ENCODE results near the gene ABCC12.
"Not testable (repeated sequence)": the region's sequence is repeated elsewhere in the genome, so short reads cannot be mapped to it uniquely, and the experiment has no call there.

The ABCC12 gene

DNA sequence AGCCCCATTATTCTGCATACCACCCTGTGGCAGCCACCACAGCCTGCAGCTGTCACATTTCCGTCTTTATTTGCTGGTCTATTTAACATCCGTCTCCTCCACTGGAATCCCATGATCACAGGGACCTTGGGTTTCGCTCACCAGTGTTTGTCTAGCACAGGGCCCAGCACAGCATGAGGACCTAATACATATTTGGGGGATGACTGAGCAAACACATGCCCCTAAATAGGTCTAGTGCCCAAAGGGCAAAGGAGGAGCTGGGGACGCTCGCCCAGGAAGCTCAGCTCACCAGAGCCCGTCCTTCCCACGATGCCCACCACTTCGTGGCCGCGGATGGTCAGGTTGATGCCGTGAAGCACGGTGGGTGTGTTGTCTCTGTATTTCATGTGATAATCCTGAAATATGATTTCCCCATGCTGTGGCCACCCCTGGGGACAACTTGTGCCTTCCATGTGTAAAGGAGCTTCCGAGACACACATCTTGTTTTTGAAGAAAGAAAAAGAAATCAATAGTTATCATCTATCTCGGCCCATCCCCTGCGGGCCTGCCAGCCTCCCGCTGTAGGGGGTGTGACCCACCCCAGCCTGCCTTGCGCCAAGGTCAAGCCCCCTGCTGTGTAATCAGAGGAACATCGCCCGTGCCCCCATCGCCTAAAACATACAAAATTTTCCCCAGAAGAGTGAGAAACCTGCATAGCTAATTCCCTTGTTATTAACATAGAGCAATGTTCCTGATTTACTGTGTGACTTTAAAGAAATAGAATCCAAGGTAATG lies 21.0 kb upstream of the ABCC12 start:
- Mint-ChIP-seq H3K36me3 (ENCODE audit: low read depth) (no peaks in the 10 kb centered on the region), H3K27me3 (ENCODE audit: low read depth) (peaks cover 8% of the 10 kb centered on the region), H3K4me1 (ENCODE audit: low read depth) (no peaks in the 10 kb centered on the region), H3K27ac (no peak overlapping the region), H3K4me3 (no peak overlapping the region), H3K9me3 (no peaks in the 10 kb centered on the region)

DNA sequence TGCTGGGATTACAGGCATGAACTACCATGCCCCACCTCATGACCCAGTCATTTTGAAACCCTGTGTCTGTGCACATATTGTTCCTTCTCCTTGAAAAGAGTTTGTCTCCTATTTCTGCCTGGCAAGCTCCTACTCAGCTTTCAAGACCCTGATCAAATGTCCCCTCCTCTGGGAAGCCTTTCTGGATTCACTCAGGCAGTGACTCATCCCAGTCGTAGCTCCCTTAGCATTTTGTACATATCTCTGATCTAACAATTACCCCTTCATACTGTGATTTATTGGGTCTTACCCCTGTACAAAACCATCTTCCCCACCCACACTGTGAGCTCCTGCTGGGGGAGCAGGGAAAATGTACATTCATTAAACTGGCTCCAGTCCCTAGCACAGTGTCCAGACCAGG lies 18.1 kb upstream of the ABCC12 start:
- Mint-ChIP-seq H3K36me3 (ENCODE audit: low read depth) (no peaks in the 10 kb centered on the region), H3K27ac (no peak overlapping the region), H3K9me3 (no peaks in the 10 kb centered on the region), H3K4me1 (ENCODE audit: low read depth) (no peaks in the 10 kb centered on the region), H3K4me3 (no peak overlapping the region), H3K27me3 (ENCODE audit: low read depth) (peaks cover 8% of the 10 kb centered on the region)

DNA sequence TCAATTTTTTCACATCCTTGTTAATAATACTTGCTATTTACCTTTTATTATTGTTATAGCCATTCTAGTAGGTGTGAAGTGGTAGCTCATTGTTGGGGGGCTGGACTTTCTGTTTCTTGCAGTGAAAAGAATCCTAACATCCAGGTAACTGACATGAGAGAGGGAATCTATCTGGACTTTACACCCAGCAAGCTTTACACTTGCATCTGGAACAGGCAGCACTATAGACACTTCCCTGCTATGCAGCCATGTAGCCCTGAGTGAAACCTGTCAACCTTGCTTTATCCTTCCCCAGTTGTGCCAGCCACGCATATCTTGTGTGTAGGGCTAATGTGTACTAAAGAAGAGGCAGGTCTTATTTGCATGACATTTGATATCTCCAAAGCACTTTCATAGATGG lies 16.9 kb upstream of the ABCC12 start:
- Mint-ChIP-seq H3K4me1 (ENCODE audit: low read depth) (no peaks in the 10 kb centered on the region), H3K36me3 (ENCODE audit: low read depth) (no peaks in the 10 kb centered on the region), H3K27ac (no peak overlapping the region), H3K27me3 (ENCODE audit: low read depth) (peaks cover 8% of the 10 kb centered on the region), H3K9me3 (no peaks in the 10 kb centered on the region), H3K4me3 (no peak overlapping the region)

DNA sequence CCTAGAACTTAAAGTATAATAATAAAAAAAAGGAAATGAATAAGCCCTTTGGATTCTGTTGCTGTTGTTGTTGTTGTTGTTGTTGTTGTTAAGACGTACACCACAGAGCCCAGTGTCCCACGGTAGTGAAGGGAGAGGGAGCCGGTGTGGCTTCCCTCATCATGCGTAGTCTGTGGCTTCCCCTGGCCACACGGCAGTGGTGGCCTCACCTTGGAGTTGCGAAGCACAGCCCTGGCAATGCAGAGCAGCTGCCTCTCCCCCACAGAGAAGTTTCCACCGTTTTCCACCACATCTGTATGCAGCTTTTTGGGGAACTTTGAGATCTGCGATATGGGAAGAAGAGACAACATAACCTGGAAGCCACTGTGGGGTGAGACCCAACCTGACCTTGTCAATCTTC lies 14.1 kb upstream of the ABCC12 start:
- H3K9me3 Mint-ChIP-seq, result no peaks in the 10 kb centered on the region
- no peaks in the 10 kb centered on the region for H3K36me3 Mint-ChIP-seq (ENCODE audit: low read depth)
- H3K4me1 Mint-ChIP-seq (ENCODE audit: low read depth), result peaks cover 8% of the 10 kb centered on the region
- H3K27me3 Mint-ChIP-seq (ENCODE audit: low read depth), result no peaks in the 10 kb centered on the region
- H3K4me3 Mint-ChIP-seq, result no peak overlapping the region
- H3K27ac Mint-ChIP-seq, result no peak overlapping the region

DNA sequence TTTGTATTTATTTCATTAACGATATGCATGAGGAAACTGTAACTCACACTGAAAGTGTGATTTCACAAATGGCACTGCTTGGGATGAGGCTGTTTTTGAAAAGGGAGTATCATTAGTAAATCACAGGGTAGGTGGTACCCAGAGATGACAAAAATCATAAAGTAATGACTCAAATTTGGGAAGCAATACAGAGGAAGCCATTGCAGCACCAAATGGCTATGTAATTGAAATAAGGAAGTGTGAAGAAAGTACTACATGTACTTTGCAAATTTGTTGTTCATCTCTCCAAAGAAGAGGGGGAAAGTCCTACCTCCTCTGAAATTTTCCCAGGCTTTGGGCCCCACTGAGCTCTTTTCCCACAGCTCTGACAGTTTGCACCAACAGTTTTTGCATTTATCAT lies 12.3 kb upstream of the ABCC12 start:
- Mint-ChIP-seq H3K4me1 (ENCODE audit: low read depth) (peaks cover 10% of the 10 kb centered on the region), H3K36me3 (ENCODE audit: low read depth) (no peaks in the 10 kb centered on the region), H3K27me3 (ENCODE audit: low read depth) (no peaks in the 10 kb centered on the region), H3K27ac (no peak overlapping the region), H3K9me3 (no peaks in the 10 kb centered on the region), H3K4me3 (no peak overlapping the region)

DNA sequence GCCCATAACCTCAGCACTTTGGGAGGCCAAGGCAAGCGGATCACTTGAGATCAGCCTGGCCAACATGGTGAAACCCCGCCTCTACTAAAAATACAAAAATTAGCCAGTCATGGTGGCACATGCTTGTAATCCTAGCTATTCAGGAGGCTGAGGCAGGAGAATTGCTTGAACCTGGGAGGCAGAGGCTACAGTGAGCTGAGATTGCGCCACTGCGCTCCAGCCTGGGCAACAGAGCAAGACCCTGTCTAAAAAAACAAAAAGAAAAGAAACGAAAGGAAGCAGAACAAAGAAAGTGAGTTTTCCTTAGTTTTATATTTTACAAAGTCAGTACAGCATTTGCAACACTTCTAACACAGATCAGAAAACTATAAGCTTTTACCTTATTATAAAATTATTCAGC lies 10.8 kb upstream of the ABCC12 start:
- H3K27ac Mint-ChIP-seq, result not testable (repeated sequence)

DNA sequence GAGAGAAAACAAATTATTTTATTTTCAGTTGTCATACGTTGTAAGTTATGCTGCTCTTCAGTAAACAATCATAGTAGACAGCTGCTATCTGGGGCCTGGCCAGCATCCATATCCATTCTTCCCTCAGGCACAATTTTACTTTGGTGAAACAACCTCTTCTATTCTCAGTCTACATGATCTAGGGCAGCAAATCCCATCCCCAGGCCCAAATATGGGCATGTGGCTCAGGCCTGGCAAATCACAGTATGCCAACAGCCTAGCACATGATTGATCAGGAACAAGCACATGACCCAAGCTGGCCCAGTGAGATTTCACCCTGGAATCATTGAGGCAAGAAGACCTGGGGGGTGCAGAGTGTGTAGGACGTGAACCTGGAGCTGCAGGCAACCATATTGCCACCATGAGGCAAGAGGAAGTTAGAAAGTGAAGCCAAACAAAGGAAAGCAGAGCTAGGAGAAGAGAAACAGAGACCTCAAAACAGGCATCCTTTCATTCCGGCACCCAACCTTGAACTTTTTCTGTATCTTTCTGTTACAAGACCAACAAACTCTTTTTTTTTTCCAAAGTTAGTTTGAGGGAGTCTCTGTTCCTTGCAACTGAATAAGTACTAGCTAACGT lies 10.3 kb upstream of the ABCC12 start:
- Mint-ChIP-seq H3K27me3 (ENCODE audit: low read depth) (no peaks in the 10 kb centered on the region), H3K9me3 (no peaks in the 10 kb centered on the region), H3K36me3 (ENCODE audit: low read depth) (no peaks in the 10 kb centered on the region), H3K27ac (no peak overlapping the region), H3K4me1 (ENCODE audit: low read depth) (peaks cover 10% of the 10 kb centered on the region), H3K4me3 (no peak overlapping the region)

More for the DNA sequence above, 10.8 kb upstream of the ABCC12 start:
- not testable (repeated sequence) for H3K4me3 Mint-ChIP-seq; H3K36me3 Mint-ChIP-seq (ENCODE audit: low read depth); H3K27me3 Mint-ChIP-seq (ENCODE audit: low read depth); H3K9me3 Mint-ChIP-seq
- peaks cover 10% of the 10 kb centered on the region for H3K4me1 Mint-ChIP-seq (ENCODE audit: low read depth)

DNA sequence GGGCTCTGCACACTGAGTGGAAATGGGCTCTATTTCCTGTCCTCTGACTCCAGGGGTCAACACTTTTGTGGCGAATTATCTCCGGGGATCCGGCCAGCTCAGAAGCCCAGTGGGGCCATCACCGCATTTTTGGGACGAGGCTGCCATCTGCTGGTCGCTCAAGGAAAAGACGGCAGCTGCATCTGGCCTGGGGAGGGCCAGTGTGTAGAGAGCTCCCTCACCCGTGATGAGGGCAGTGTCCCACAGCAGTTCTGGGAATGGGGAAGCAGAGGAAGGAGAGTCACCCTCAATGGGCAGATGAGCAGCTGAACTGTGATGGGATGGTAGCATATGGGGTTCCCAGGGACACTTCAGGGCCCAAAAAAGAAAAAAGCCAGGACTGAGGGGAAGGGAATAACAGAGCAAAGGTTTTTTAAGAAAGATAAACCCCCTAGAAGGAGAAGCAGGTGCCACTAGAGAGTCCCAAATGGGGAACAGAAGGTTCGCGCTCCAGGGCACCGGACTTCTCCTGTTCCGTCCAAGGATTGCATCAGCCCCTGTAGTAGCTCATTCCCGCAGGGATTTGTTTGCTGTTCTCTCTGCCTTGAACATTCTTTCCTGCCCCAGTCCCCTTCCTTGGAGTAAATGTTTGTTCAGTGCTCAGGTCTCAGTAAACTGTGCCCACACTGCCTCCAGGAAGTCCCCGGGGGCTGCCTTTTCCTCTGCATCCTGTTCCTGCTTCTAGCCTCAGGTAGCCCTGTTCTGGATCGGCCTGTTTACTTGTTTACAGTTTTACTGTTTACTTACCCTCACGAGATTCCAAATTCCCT lies 9.3 kb upstream of the ABCC12 start:
- Mint-ChIP-seq H3K27me3 (ENCODE audit: low read depth) (no peaks in the 10 kb centered on the region), H3K4me3 (no peak overlapping the region), H3K36me3 (ENCODE audit: low read depth) (no peaks in the 10 kb centered on the region), H3K4me1 (ENCODE audit: low read depth) (peaks cover 10% of the 10 kb centered on the region), H3K9me3 (no peaks in the 10 kb centered on the region), H3K27ac (peak overlapping the region; percentile 12)

DNA sequence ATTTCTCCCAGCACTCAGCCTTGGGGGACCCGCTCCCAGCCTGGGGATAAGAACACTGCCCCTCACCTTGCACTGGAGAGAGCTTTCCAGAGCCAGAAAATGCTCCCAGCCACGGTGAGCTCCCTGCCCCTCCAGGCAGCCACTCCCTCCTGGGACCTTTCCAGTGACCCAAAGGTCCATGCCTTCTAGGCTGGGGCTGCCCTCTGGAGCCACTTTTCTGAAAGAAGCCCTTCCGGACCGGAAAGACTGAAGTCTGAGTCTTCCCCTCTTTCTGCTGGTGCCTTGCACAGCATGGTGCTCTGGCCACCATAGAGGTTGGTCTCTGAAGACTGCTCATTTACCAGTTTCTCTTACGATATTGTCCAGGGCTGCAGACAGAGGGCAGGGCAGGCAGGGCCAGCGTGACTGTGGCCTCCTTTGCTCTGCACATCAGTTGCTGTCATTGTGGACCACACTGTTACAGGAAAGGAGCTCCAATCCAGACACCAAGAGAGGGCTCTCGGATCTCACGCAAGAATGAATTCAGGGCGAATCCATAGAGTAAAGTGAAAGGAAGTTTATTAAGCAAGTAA lies 7.1 kb upstream of the ABCC12 start:
- Mint-ChIP-seq H3K27ac (no peak overlapping the region), H3K27me3 (ENCODE audit: low read depth) (no peaks in the 10 kb centered on the region), H3K9me3 (no peaks in the 10 kb centered on the region), H3K4me1 (ENCODE audit: low read depth) (peaks cover 17% of the 10 kb centered on the region), H3K36me3 (ENCODE audit: low read depth) (no peaks in the 10 kb centered on the region), H3K4me3 (no peak overlapping the region)

DNA sequence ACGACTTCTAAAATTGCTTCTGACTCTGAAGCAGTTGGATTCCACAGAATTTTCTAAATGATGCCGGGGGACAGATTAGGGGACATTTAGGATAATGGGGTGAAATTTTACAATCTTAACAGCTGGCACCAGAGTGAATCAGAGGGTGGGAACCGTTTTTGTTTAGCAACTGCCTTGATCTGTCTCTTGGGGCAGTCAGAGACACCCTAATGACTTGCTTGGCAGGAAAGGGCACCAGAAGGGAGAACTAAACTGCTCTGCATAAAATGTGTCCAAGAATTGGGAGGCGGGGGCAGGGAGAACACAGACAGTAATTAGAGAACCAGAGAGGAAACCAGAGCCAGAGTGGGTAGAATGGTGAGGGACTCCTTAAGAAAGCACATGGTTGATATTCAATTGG lies 6.1 kb upstream of the ABCC12 start:
- no peak overlapping the region for H3K27ac Mint-ChIP-seq
- H3K4me1 Mint-ChIP-seq (ENCODE audit: low read depth), result peaks cover 26% of the 10 kb centered on the region
- no peaks in the 10 kb centered on the region for H3K9me3 Mint-ChIP-seq
- no peaks in the 10 kb centered on the region for H3K27me3 Mint-ChIP-seq (ENCODE audit: low read depth)
- no peak overlapping the region for H3K4me3 Mint-ChIP-seq
- H3K36me3 Mint-ChIP-seq (ENCODE audit: low read depth), result no peaks in the 10 kb centered on the region

DNA sequence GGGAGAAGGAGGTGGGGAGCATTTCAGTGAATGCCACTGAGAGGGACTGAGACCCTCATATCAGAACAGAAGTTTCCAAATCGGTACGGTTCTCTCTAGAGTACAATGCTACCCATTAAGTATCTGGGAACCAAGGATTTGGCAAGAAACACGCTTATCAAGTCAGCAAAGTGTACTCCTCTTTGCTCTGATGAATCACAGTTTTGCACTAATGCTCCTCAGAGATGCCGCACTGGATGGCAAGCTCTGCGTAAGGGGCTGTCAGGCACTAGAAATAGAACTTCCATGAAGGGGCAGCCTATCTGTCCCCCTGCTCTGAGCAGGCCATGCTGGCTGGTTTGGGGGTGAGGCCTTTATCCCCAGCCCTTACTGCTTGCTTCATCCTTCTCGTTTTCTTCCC lies 4.8 kb upstream of the ABCC12 start:
- H3K9me3 Mint-ChIP-seq, result no peaks in the 10 kb centered on the region
- no peak overlapping the region for H3K4me3 Mint-ChIP-seq
- peaks cover under 1% of the 10 kb centered on the region for H3K27me3 Mint-ChIP-seq (ENCODE audit: low read depth)
- no peaks in the 10 kb centered on the region for H3K36me3 Mint-ChIP-seq (ENCODE audit: low read depth)
- peaks cover 25% of the 10 kb centered on the region for H3K4me1 Mint-ChIP-seq (ENCODE audit: low read depth)
- no peak overlapping the region for H3K27ac Mint-ChIP-seq

DNA sequence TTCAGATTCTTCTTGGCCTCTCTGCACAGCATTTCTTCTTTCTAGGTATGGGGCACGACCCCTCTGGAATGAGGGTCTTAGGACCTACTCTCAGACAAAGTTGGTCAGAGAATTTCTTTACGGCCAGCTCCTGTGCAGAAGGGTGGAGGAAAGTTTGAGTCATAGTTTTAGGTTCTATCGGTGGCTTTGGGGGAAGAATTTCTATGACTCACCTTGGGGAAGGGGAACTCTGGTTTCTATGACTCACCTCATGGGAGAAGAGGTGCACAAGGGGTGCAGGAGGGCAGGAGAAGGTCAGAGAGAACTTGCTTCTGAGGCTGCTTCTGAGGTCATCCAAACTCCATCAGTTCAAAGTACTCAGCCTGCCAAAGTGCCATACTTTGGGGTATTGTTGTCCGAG lies 2.5 kb upstream of the ABCC12 start:
- peak overlapping the region; percentile 1 for H3K4me3 Mint-ChIP-seq
- H3K4me1 Mint-ChIP-seq (ENCODE audit: low read depth), result peaks cover 18% of the 10 kb centered on the region
- H3K9me3 Mint-ChIP-seq, result no peaks in the 10 kb centered on the region
- peak overlapping the region; percentile 80 for H3K27ac Mint-ChIP-seq
- H3K36me3 Mint-ChIP-seq (ENCODE audit: low read depth), result no peaks in the 10 kb centered on the region
- peaks cover 4% of the 10 kb centered on the region for H3K27me3 Mint-ChIP-seq (ENCODE audit: low read depth)

DNA sequence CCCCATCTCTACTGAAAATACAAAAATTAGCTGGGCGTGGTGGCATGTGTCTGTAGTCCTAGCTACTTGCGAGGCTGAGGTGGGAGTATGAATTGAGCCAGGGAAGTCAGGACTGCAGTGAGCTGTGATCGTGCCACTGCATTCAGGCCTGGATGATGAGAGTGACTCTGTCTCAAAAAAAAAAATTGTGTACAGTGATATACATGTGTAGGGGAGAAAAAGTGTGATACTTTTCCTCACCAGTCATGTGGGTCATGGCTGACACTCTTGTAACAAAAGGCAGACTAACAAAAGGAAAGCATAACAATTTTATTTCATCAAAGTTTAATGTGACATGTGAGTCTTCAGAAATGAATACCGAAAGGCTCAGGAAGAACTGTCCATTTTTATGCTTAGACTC lies 2.0 kb upstream of the ABCC12 start:
- peak overlapping the region; percentile 80 for H3K27ac Mint-ChIP-seq
- H3K4me3 Mint-ChIP-seq, result no peak overlapping the region
- peaks cover 4% of the 10 kb centered on the region for H3K27me3 Mint-ChIP-seq (ENCODE audit: low read depth)
- peaks cover 18% of the 10 kb centered on the region for H3K4me1 Mint-ChIP-seq (ENCODE audit: low read depth)
- no peaks in the 10 kb centered on the region for H3K9me3 Mint-ChIP-seq
- no peaks in the 10 kb centered on the region for H3K36me3 Mint-ChIP-seq (ENCODE audit: low read depth)

DNA sequence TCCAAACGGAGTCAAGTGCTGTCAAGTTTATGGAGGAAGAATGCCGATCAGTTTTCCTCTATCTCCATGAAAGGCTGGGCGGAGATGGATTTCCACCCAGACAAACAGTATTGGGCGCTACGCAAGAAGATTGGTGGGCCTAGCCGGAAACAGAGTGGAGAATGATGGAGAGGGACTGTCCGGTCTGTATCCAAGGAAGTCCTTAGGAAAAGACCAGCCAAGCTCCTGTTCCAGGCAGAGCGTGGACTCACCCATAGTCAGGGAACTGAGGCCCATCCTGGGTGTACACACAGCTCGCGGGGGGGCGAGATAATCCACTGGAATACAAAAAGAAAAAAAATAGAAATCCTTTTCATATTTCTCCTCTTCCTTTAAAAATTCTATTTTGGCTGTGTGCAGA lies 1.5 kb upstream of the ABCC12 start:
- peaks cover 18% of the 10 kb centered on the region for H3K4me1 Mint-ChIP-seq (ENCODE audit: low read depth)
- no peak overlapping the region for H3K27ac Mint-ChIP-seq
- peaks cover 4% of the 10 kb centered on the region for H3K27me3 Mint-ChIP-seq (ENCODE audit: low read depth)
- H3K36me3 Mint-ChIP-seq (ENCODE audit: low read depth), result no peaks in the 10 kb centered on the region
- no peak overlapping the region for H3K4me3 Mint-ChIP-seq
- H3K9me3 Mint-ChIP-seq, result no peaks in the 10 kb centered on the region
